ENCODE data around the gene TREM1.

The TREM1 gene

GRCh38 chr6:41273714-41274113 lies 12.8 kb downstream of the TREM1 start:
- no peak for TF ChIP-seq CTCF (IDR thresholded peaks at IDR 0.05; ENCODE audit: control insufficient read depth, extremely low read depth, insufficient read depth)
- DNase-seq (ENCODE audit: low read depth): no peak
- H3K4me3 ChIP-seq (ENCODE audit: low read depth, low read length): no peak overlapping the region

GRCh38 chr6:41272591-41273240 lies 13.8 kb downstream of the TREM1 start:
- no peak overlapping the region for H3K4me3 ChIP-seq (ENCODE audit: low read depth, low read length)
- DNase-seq (ENCODE audit: low read depth): no peak
- TF ChIP-seq CTCF (IDR thresholded peaks at IDR 0.05; ENCODE audit: control insufficient read depth, extremely low read depth, insufficient read depth): no peak

GRCh38 chr6:41271901-41272395 lies 14.5 kb downstream of the TREM1 start:
- DNase-seq (ENCODE audit: low read depth): no peak
- no peak overlapping the region for H3K4me3 ChIP-seq (ENCODE audit: low read depth, low read length)
- no peak for TF ChIP-seq CTCF (IDR thresholded peaks at IDR 0.05; ENCODE audit: control insufficient read depth, extremely low read depth, insufficient read depth)

- TF ChIP-seq CTCF (IDR thresholded peaks at IDR 0.05; ENCODE audit: control insufficient read depth, extremely low read depth, insufficient read depth): no peak
- no peak for DNase-seq (ENCODE audit: low read depth)
- H3K4me3 ChIP-seq (ENCODE audit: low read depth, low read length): no peak overlapping the region
Observed at GRCh38 chr6:41269716-41270115, 16.8 kb downstream of the TREM1 start.

- TF ChIP-seq CTCF (IDR thresholded peaks at IDR 0.05; ENCODE audit: control insufficient read depth, extremely low read depth, insufficient read depth): no peak
- no peak overlapping the region for H3K4me3 ChIP-seq (ENCODE audit: low read depth, low read length)
- no peak for DNase-seq (ENCODE audit: low read depth)
Observed at GRCh38 chr6:41269166-41269565, 17.3 kb downstream of the TREM1 start.

DNA sequence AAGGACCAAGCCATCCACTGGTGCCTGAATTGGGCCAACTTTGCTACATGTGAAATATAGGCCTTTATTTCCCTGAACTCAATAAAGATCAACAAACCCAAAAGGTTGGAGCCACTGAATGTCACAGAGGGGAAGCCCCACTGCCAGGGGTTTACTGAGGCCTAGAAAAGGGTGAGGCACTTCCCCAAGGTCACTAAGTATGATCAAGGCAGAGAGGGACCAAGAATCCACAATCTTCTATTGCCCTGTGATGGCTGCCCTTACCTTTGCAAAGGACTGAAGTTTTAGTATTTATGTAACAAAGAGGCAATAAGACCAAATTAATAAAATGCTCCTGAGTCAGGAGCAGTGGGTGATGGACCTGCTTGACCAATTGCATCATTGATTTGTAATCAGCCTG lies 18.0 kb downstream of the TREM1 start:
- no peak overlapping the region for H3K4me3 ChIP-seq (ENCODE audit: low read depth, low read length)
- no peak for DNase-seq (ENCODE audit: low read depth)
- TF ChIP-seq CTCF (IDR thresholded peaks at IDR 0.05; ENCODE audit: control insufficient read depth, extremely low read depth, insufficient read depth): no peak

DNA sequence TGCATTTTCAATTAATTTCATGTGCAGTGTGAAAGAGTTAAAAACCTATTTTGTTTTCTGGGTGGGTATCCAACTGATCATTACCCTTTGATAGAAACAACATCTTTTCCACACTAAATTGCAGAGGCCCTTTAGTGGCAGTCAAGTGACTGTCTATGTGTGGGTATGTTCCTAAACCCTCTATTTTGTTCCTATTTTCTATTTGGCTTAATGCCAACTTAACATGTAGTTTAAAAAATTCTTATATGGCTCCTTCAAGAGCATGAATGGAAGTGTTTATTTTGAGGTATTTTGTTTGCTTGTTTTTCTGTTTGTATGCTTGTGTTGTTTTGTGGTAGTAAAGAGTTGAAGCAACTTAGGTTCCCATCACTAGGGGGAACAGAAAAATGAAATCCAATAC lies 19.9 kb downstream of the TREM1 start:
- DNase-seq (ENCODE audit: low read depth): no peak
- H3K4me3 ChIP-seq (ENCODE audit: low read depth, low read length): no peak overlapping the region
- TF ChIP-seq CTCF (IDR thresholded peaks at IDR 0.05; ENCODE audit: control insufficient read depth, extremely low read depth, insufficient read depth): no peak
